ENCODE results near the gene MID2. TPM values are rescaled to one million over a fixed set of nuclear protein-coding genes. Genes with fewer than 3 reads are reported as not detected.

MID2 gene
- total RNA-seq, 1 donor from 2014 or later = 25.5 TPM

- Histone ChIP-seq H3K27me3 (no peaks in the 10 kb centered on the region), H3K36me3 (no peaks in the 10 kb centered on the region), H3K9me3 (no peaks in the 10 kb centered on the region), H3K4me1 (no peaks in the 10 kb centered on the region), H3K27ac (no peak overlapping the region), H3K4me3 (no peak overlapping the region)
- TF ChIP-seq POLR2AphosphoS5 (IDR thresholded peaks at IDR 0.05; ENCODE audit: insufficient read depth in 1 of 2, low read depth in 1 of 2) = no peak
- no peak for TF ChIP-seq POLR2A (IDR thresholded peaks at IDR 0.05)
- TF ChIP-seq CTCF (IDR thresholded peaks at IDR 0.05) = no peak
- no peak for DNase-seq (ENCODE audit: extremely low spot score in 2 of 2)
- intact Hi-C loops (cut with DNase I) = no loop called here
These were observed 15.3 kb downstream of the MID2 start for GRCh38 chrX:107840971-107841370.

- H3K4me3 ChIP-seq = no peak overlapping the region
- H3K36me3 ChIP-seq = no peaks in the 10 kb centered on the region
- H3K27ac ChIP-seq = no peak overlapping the region
- intact Hi-C loops (cut with DNase I) = no loop called here
- no peaks in the 10 kb centered on the region for H3K9me3 ChIP-seq
- TF ChIP-seq POLR2AphosphoS5 (IDR thresholded peaks at IDR 0.05; ENCODE audit: insufficient read depth in 1 of 2, low read depth in 1 of 2) (no peak), POLR2A (IDR thresholded peaks at IDR 0.05) (no peak), CTCF (IDR thresholded peaks at IDR 0.05) (no peak)
- H3K4me1 ChIP-seq = no peaks in the 10 kb centered on the region
- DNase-seq (ENCODE audit: extremely low spot score in 2 of 2) = no peak
- H3K27me3 ChIP-seq = no peaks in the 10 kb centered on the region
These were observed 17.2 kb downstream of the MID2 start for GRCh38 chrX:107842715-107843400.

- no peak overlapping the region for H3K27ac ChIP-seq
- intact Hi-C loops (cut with DNase I) = no loop called here
- H3K4me3 ChIP-seq = no peak overlapping the region
- no peaks in the 10 kb centered on the region for H3K9me3 ChIP-seq
- no peak for TF ChIP-seq CTCF (IDR thresholded peaks at IDR 0.05)
- TF ChIP-seq POLR2AphosphoS5 (IDR thresholded peaks at IDR 0.05; ENCODE audit: insufficient read depth in 1 of 2, low read depth in 1 of 2) = no peak
- TF ChIP-seq POLR2A (IDR thresholded peaks at IDR 0.05) = no peak
- no peaks in the 10 kb centered on the region for H3K36me3 ChIP-seq
- H3K4me1 ChIP-seq = no peaks in the 10 kb centered on the region
- DNase-seq (ENCODE audit: extremely low spot score in 2 of 2) = no peak
- H3K27me3 ChIP-seq = no peaks in the 10 kb centered on the region
These were observed 20.0 kb downstream of the MID2 start for GRCh38 chrX:107845625-107846024.

- no peak overlapping the region for H3K27ac ChIP-seq
- DNase-seq (ENCODE audit: extremely low spot score in 2 of 2) = no peak
- H3K27me3 ChIP-seq = no peaks in the 10 kb centered on the region
- intact Hi-C loops (cut with DNase I) = no loop called here
- H3K4me1 ChIP-seq = no peaks in the 10 kb centered on the region
- no peak overlapping the region for H3K4me3 ChIP-seq
- H3K36me3 ChIP-seq = no peaks in the 10 kb centered on the region
- TF ChIP-seq POLR2A (IDR thresholded peaks at IDR 0.05) (no peak), CTCF (IDR thresholded peaks at IDR 0.05) (no peak), POLR2AphosphoS5 (IDR thresholded peaks at IDR 0.05; ENCODE audit: insufficient read depth in 1 of 2, low read depth in 1 of 2) (no peak)
- H3K9me3 ChIP-seq = no peaks in the 10 kb centered on the region
These were observed 22.9 kb downstream of the MID2 start for GRCh38 chrX:107848591-107848990.

GRCh38 chrX:107849747-107850421, 24.2 kb downstream of the MID2 start:
- intact Hi-C loops (cut with DNase I) = no loop called here
- H3K4me1 ChIP-seq = no peaks in the 10 kb centered on the region
- no peaks in the 10 kb centered on the region for H3K36me3 ChIP-seq
- no peak for DNase-seq (ENCODE audit: extremely low spot score in 2 of 2)
- TF ChIP-seq POLR2AphosphoS5 (IDR thresholded peaks at IDR 0.05; ENCODE audit: insufficient read depth in 1 of 2, low read depth in 1 of 2) = no peak
- no peak for TF ChIP-seq POLR2A (IDR thresholded peaks at IDR 0.05)
- no peak for TF ChIP-seq CTCF (IDR thresholded peaks at IDR 0.05)
- H3K9me3 ChIP-seq = no peaks in the 10 kb centered on the region
- H3K27me3 ChIP-seq = no peaks in the 10 kb centered on the region
- H3K4me3 ChIP-seq = no peak overlapping the region
- H3K27ac ChIP-seq = no peak overlapping the region
